Transverse colon (tissue), 3 donors: ENCODE results near the gene TUBA3E.

Source experiments
- EP300 ChIP-seq: sonication (generic); formaldehyde crosslinking; IDR thresholded peaks from one replicate; pipeline ENCODE4 v1.6.1; 2017; ENCODE audit warnings: antibody characterized with exemption, low read depth
- POLR2A ChIP-seq: fragments of 450-650 bp; IDR thresholded peaks from one replicate; pipeline ENCODE4 v1.6.1; 2016; ENCODE audit warnings: antibody characterized with exemption, mild to moderate bottlenecking, moderate library complexity
- POLR2AphosphoS5 ChIP-seq, 3 donors: sonication (generic); formaldehyde crosslinking; IDR thresholded peaks; one replicate each; pipeline ENCODE4 v1.6.1; 2016; ENCODE audit warnings: antibody characterized with exemption in 3 of 3

DNA sequence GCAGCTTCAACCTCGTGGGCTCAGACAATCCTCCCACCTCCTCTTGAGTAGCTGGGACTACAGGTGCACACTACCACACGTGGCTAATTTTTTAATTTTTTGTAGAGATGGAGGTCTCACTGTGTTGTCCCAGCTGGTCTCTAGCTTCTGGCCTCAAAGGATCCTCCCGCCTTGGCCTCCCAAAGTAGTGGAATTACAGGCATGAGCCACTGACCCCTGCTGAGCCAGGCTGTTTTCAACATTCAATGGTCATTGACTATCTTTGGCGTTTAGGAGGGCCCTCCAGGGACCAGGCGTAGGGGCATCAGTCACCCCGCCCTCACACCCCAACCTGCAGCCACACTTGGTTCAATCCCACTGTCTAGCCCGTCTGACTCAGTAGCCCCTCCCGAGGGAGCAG lies 11.0 kb downstream of the TUBA3E start:
- TF ChIP-seq POLR2AphosphoS5 (IDR thresholded peaks at IDR 0.05) = no peak
- TF ChIP-seq EP300 = no peak
- TF ChIP-seq POLR2A = no peak
